OCI-LY3 (cell line): Measurements from ENCODE around the gene GADD45A.

ENCODE experiments used
- CTCF ChIP-seq: fragments of 200-600, 300-600 bp; sonication (generic); IDR thresholded peaks from 2 replicates; pipeline ENCODE4 v1.5.1; 2014; ENCODE audit warnings: antibody characterized with exemption, low read length, low read depth
- EZH2phosphoT487 ChIP-seq: fragments of 200-600 bp; shearing (Covaris generic); IDR thresholded peaks from 2 replicates; pipeline ENCODE4 v1.6.1; 2018; ENCODE audit warnings: antibody characterized with exemption, mixed run types, low read depth

GRCh38 chr1:67726224-67726623 is 41.2 kb downstream of the GADD45A start:
- TF ChIP-seq CTCF = no peak
- TF ChIP-seq EZH2phosphoT487 = no peak
